OCI-LY7 (cell line): ENCODE data around the gene LRP1B. TPM values are rescaled to one million over a fixed set of nuclear protein-coding genes. Genes with fewer than 3 reads are reported as not detected.

Experiments used
- BruUV-seq: library from RNA; stranded (reverse); fragments of 400-500 nt; replicated peaks from 2 replicates; lab custom pipeline; 2021; lab: Mats Ljungman, UMichigan
- CTCF ChIA-PET: fragments of 300-600 bp; sonication (Branson Sonifier 250); formaldehyde crosslinking; loops from one replicate; lab custom pipeline; 2022; ENCODE audit warnings: antibody characterized with exemption; ENCODE audit not compliant: unreplicated experiment; lab: Charles Lee
- POLR2A ChIA-PET: fragments of 300-600 bp; sonication (Branson Sonifier 250); formaldehyde crosslinking; loops from one replicate; lab custom pipeline; 2022; ENCODE audit warnings: antibody characterized with exemption; lab: Charles Lee
- DNase-seq: peaks from one replicate; pipeline ENCODE4 v3.0.0-alpha.2; 2015; ENCODE audit warnings: low spot score
- H2AFZ ChIP-seq: fragments of 200-600 bp; sonication (generic), shearing (Covaris generic); 2 replicates; pipeline ENCODE4 v1.6.1; 2014; ENCODE audit warnings: mild to moderate bottlenecking, antibody characterized with exemption, low read length, moderate library complexity
- H3K27ac ChIP-seq: fragments of 200-600 bp; sonication (generic); 2 replicates; pipeline ENCODE4 v1.5.1; 2014; ENCODE audit warnings: mixed run types, low read depth, mild to moderate bottlenecking, moderate library complexity, low read length, inconsistent platforms; ENCODE audit not compliant: poor library complexity, severe bottlenecking
- H3K36me3 ChIP-seq: fragments of 200-600 bp; sonication (generic); 2 replicates; pipeline ENCODE4 v1.6.1; 2014; ENCODE audit warnings: mild to moderate bottlenecking, antibody characterized with exemption, low read length, moderate library complexity, mixed read lengths; ENCODE audit not compliant: insufficient read depth
- H3K4me1 ChIP-seq: fragments of 200-600 bp; sonication (generic); 2 replicates; pipeline ENCODE4 v1.5.1; 2014; ENCODE audit warnings: mild to moderate bottlenecking, low read length; ENCODE audit not compliant: insufficient read depth, poor library complexity, severe bottlenecking
- H3K4me2 ChIP-seq: fragments of 200-600 bp; sonication (generic); 2 replicates; pipeline ENCODE4 v1.6.1; 2014; ENCODE audit warnings: mild to moderate bottlenecking, low read length
- H3K4me3 ChIP-seq: fragments of 200-600 bp; sonication (generic); 2 replicates; pipeline ENCODE4 v1.5.1; 2014; ENCODE audit warnings: mild to moderate bottlenecking, low read depth, low read length; ENCODE audit not compliant: poor library complexity, severe bottlenecking
- H3K79me2 ChIP-seq: fragments of 200-600 bp; sonication (generic); 2 replicates; pipeline ENCODE4 v1.6.1; 2016; ENCODE audit warnings: low read depth, mild to moderate bottlenecking, low read length, moderate library complexity, mixed read lengths; ENCODE audit not compliant: insufficient read depth
- H3K9me2 ChIP-seq: fragments of 200-600 bp; sonication (generic); 2 replicates; pipeline ENCODE4 v1.6.1; 2016; ENCODE audit warnings: mild to moderate bottlenecking, low read length, mixed read lengths; ENCODE audit not compliant: insufficient read depth
- H3K9me3 ChIP-seq: fragments of 200-600 bp; sonication (generic); 2 replicates; pipeline ENCODE4 v1.6.1; 2014; ENCODE audit warnings: mild to moderate bottlenecking, mixed run types, low read length, mixed read lengths
- H4K20me1 ChIP-seq: fragments of 200-600 bp; sonication (generic); 2 replicates; pipeline ENCODE4 v1.6.1; 2014; ENCODE audit warnings: mild to moderate bottlenecking, antibody characterized with exemption, low read length, moderate library complexity, mixed read lengths; ENCODE audit not compliant: insufficient read depth
- CTCF ChIP-seq: fragments of 200-600 bp; sonication (generic); conservative IDR thresholded peaks from 2 replicates; pipeline ENCODE4 v1.5.1; 2014; ENCODE audit warnings: mild to moderate bottlenecking, antibody characterized with exemption, low read length, moderate library complexity, mixed read lengths
- EZH2phosphoT487 ChIP-seq: fragments of 200-600 bp; sonication (generic); IDR thresholded peaks from 2 replicates; pipeline ENCODE4 v1.6.1; 2018; ENCODE audit warnings: low read depth, borderline replicate concordance, mild to moderate bottlenecking, mixed run types, antibody characterized with exemption, low read length, moderate library complexity, mixed read lengths
- intact Hi-C: fragments of 100-400 bp; cut with micrococcal nuclease; formaldehyde crosslinking; loops from one replicate; pipeline ENCODE4 v1.10.0; 2022; ENCODE audit not compliant: unreplicated experiment
- total RNA-seq, 2 experiments: library from RNA; depleted of rRNA in 1 of 2; stranded (reverse); fragments of >200 nt in 1 of 2; shearing (Covaris generic) in 1 of 2; gene quantifications; 2 replicates each; pipeline ENCODE4 v1.2.3, GENCODE V29; 2014 to 2022

LRP1B gene
- total RNA-seq, 2 experiments from 2014 or later = not detected

GRCh38 chr2:140601801-140602200, 1529.0 kb downstream of the LRP1B start:
- Histone ChIP-seq H3K9me2 (no peaks in the 10 kb centered on the region), H3K4me2 (no peak overlapping the region), H4K20me1 (no peaks in the 10 kb centered on the region), H3K4me1 (no peaks in the 10 kb centered on the region), H3K27ac (no peak overlapping the region), H2AFZ (no peak overlapping the region), H3K79me2 (no peaks in the 10 kb centered on the region), H3K9me3 (no peaks in the 10 kb centered on the region), H3K36me3 (no peaks in the 10 kb centered on the region), H3K4me3 (no peak overlapping the region)
- intact Hi-C loops = no loop called here
- ChIA-PET POLR2A (interaction anchor here (1.3 kb wide), 1 partner anchor 9 kb away, joined by 3 read pairs; no protein-coding TSS in a partner anchor), CTCF (no interaction called here)
- DNase-seq = no peak
- no TSS peak for BruUV-seq
- no peak for TF ChIP-seq CTCF
- TF ChIP-seq EZH2phosphoT487 = no peak

- Histone ChIP-seq H3K36me3 (no peaks in the 10 kb centered on the region), H3K27ac (no peak overlapping the region), H3K9me3 (no peaks in the 10 kb centered on the region), H3K4me3 (no peak overlapping the region), H4K20me1 (no peaks in the 10 kb centered on the region), H3K4me2 (no peak overlapping the region), H2AFZ (no peak overlapping the region), H3K79me2 (no peaks in the 10 kb centered on the region), H3K9me2 (no peaks in the 10 kb centered on the region), H3K4me1 (no peaks in the 10 kb centered on the region)
- intact Hi-C loops = no loop called here
- ChIA-PET CTCF (no interaction called here), POLR2A (no interaction called here)
- TF ChIP-seq EZH2phosphoT487 = no peak
- no peak for TF ChIP-seq CTCF
- no peak for DNase-seq
- BruUV-seq = no TSS peak
Measured at GRCh38 chr2:140601342-140601741, 1529.5 kb downstream of the LRP1B start.

- no peaks in the 10 kb centered on the region for H3K9me3 ChIP-seq
- H3K4me3 ChIP-seq = no peak overlapping the region
- POLR2A ChIA-PET = interaction anchor here (0.7 kb wide), 1 partner anchor 109 kb away, joined by 3 read pairs; no protein-coding TSS in a partner anchor
- H3K4me2 ChIP-seq = no peak overlapping the region
- DNase-seq = no peak
- H3K36me3 ChIP-seq = no peaks in the 10 kb centered on the region
- no peak for TF ChIP-seq EZH2phosphoT487
- TF ChIP-seq CTCF = no peak
- no peak overlapping the region for H3K27ac ChIP-seq
- H3K4me1 ChIP-seq = no peaks in the 10 kb centered on the region
- H4K20me1 ChIP-seq = no peaks in the 10 kb centered on the region
- CTCF ChIA-PET = no interaction called here
- H3K9me2 ChIP-seq = no peaks in the 10 kb centered on the region
- intact Hi-C loops = no loop called here
- H2AFZ ChIP-seq = no peak overlapping the region
- H3K79me2 ChIP-seq = no peaks in the 10 kb centered on the region
- BruUV-seq = no TSS peak
Measured at GRCh38 chr2:140600116-140600515, 1530.7 kb downstream of the LRP1B start.
